Stimulated activated CD8-positive, alpha-beta memory T cell treated with anti-CD3 and anti-CD28 coated beads, Interleukin-7, amount 100 ng/mL, for 48 hours (primary cell): ENCODE measurements around the gene FBXL17.

Experiments used
- DNase-seq, 2 donors: peaks; one replicate each; pipeline ENCODE4 v3.0.0-alpha.2; 2020; ENCODE audit warnings: low read depth in 1 of 2; ENCODE audit errors: extremely low read depth in 1 of 2

The FBXL17 gene

GRCh38 chr5:108102463-108102862 lies 279.4 kb downstream of the FBXL17 start:
- no peak for DNase-seq

- no peak for DNase-seq
Observed at GRCh38 chr5:108101821-108102220, 280.1 kb downstream of the FBXL17 start.

- DNase-seq = no peak
Observed at GRCh38 chr5:108101130-108101529, 280.8 kb downstream of the FBXL17 start.

GRCh38 chr5:108094800-108095199 lies 287.1 kb downstream of the FBXL17 start:
- no peak for DNase-seq

DNA sequence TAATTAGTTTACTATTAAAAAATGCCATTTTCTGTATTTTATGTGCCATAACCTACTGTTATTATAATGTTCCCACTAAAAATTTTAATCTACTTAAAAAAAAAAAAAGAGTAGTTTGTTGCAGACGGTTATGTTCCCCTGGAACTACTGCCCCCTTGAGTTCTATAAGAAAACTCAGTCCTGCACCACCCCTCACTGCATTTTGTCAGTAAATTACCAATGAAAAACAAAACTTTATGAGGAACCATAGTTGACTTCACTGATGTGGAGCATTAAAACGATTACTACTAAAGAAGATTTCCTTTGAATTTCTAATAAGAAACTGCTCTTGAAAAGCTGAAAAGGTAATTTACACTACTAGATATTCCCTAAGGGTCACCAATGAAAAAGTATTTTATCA lies 288.7 kb downstream of the FBXL17 start:
- no peak for DNase-seq

- no peak for DNase-seq
Observed at GRCh38 chr5:108090946-108091345, 291.0 kb downstream of the FBXL17 start.

DNA sequence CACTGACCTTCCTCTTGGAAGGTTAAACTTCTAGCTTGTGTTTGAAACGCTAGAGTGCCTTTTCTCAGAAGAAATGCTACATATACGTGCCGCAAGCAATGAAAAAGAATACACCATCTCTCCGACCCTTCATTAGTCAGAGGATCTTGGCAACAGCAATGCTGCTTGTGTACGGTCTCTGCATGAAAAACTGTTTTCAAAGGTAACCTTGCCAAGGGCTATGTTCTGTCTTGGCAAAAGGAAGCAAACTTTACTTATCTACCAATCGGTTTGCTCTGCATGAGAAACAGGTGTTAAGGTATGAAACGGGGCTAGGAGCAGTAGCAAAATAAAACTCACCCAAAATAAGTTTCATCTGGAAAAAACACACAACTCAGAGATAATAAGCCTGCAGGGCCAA lies 297.8 kb downstream of the FBXL17 start:
- no peak for DNase-seq

DNA sequence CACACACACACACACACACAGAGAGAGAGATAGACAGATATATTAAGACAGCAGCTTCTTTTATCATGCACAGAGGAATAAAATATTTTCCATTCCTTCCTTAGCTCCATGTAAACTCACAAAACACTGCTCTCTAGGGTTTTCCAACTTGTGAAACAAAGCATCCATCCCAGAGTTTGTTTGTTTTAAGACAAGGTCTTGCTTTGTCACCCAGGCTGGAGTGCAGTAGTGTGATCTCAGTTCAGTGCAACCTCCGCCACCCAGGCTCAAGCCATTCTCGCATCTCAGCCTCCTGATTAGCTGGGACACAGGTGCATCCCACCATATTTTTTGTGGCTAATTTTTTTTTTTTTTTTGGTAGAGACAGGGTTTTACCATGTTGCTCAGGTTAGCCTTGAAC lies 298.7 kb downstream of the FBXL17 start:
- no peak for DNase-seq

GRCh38 chr5:108081707-108082106 lies 300.2 kb downstream of the FBXL17 start:
- DNase-seq = no peak

GRCh38 chr5:108079753-108080152 lies 302.1 kb downstream of the FBXL17 start:
- no peak for DNase-seq

GRCh38 chr5:108078882-108079281 lies 303.0 kb downstream of the FBXL17 start:
- no peak for DNase-seq

DNA sequence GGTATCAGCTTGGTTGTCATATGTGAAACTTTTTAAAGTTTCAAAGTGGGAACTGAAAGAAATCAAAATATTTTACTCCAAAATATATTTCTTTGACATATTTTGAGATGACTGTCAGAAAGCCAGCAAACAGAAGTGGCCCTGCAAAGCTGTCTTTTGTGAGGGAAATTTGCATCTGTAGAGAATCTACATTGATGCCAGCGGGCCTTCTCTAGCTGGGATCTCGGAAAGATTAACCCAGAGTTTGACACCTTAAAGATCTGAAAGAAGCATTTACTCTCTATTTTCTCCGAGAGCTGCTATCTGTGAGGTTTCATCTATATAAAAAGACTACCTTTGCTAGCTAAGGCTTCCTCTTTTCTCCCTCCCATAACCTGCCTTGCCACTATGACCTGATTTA lies 303.6 kb downstream of the FBXL17 start:
- DNase-seq = no peak

DNA sequence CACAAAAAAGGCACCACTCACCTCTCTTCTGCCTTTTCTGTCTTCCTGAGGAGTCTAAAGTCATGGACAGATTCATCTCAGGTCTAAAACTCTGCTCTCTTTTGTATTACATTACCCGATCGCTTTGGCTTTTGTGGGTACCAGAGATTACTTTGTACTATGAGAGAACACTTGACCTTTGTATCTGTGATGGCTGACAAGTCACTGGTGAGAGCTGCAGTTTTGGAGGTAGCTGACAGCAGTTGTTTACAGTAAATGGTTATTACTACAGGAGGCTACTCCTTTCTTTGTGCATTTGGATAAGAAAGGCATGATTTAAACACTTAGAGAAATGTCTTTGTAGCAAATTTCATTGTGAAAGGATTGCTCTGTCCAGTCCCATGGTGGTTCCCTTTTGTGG lies 307.3 kb downstream of the FBXL17 start:
- DNase-seq = no peak

DNA sequence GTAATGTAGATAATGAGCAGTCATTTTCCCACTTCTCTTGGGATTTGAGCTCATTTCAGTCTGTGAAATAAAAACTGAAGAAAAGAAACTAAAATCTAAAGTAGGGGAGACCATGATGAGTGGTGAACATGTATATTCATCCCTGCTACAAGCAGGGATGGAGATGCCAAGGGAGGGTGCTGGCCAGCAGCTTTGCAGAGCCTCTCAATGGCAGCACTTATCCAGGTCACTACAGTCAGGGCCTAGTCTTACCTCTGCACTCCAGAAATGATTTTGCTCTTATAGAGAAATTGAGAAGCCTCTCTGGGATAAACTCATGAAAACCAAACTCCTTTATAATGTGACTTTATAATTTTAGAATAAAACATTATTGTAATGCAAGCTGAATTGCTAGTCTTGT lies 317.6 kb downstream of the FBXL17 start:
- no peak for DNase-seq

DNA sequence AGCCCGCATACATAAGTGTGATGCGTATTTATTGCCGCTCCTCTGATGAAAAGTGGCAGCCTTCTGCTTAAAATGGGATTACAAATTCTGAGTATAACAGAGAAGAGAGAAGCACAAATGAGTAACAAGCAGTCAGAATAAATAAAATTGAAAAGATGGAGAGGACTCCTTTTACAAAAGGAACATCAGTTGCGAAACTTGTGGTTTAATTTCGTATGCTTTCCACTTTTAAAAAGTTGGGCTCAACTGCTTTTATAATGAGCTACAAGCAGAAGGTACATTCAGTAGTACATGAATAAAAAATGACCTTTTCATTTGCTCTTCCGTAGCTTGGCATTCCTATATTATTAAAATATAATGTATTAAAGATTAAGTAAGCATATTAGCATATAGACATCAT lies 320.0 kb downstream of the FBXL17 start:
- DNase-seq = no peak

GRCh38 chr5:108060340-108060739 lies 321.6 kb downstream of the FBXL17 start:
- no peak for DNase-seq

GRCh38 chr5:108059334-108059733 lies 322.6 kb downstream of the FBXL17 start:
- DNase-seq = no peak

DNA sequence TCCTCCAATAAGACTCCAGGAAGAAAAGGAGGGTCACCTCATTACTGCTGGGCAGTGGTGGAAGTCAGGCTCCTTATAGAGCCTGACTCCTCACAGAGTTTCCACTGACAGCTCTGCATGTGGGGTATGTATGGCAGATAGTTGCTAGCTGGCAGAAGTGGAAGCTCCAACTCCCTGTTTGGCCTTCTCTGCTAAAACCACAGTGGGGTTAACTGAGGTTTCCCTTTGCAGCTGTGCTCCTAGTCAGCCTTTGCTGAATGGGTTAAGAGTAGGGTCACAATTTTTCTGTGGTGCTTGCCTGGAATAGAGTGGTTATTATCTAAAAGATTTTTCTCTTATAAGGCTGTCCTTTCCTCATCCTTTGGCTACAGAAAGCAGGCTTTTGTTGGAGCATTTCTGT lies 327.5 kb downstream of the FBXL17 start:
- DNase-seq = no peak

DNA sequence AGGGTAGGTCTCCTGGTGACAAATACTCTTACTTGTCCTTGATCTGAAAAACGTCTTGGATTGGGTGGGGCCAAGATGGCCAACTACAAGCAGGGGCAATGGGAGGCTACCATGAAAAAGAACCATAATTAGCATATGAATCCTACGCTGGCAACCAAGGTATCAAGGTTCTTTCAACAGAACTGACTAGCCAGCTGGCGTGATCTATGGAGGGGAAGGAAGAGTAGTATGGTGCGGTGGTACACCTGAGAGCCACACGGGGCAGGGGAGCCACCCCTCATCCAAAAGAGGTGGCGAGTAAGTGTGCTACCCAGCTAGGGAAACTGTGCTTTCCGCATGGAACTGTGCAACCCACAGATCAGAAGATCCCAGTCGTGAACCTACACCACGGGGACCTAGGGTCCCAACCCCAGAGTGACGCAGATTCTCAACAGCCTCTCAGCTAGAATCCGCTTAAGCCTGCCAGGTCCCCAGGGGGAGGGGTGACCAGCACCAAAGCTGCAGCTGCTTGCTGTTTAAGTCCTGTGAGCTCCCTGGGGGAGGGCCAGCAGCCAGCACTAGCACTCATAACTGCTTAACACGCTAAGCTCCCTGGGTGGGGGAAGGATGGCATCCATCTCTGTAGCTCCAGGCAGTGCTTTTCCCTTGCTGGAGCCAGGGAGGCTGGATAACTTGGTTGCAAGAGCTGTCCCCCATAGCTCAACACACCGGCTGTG lies 334.8 kb downstream of the FBXL17 start:
- DNase-seq = no peak

GRCh38 chr5:108036482-108036881 lies 345.4 kb downstream of the FBXL17 start:
- no peak for DNase-seq

- DNase-seq = no peak
Observed at GRCh38 chr5:108028883-108029282, 353.0 kb downstream of the FBXL17 start.

DNA sequence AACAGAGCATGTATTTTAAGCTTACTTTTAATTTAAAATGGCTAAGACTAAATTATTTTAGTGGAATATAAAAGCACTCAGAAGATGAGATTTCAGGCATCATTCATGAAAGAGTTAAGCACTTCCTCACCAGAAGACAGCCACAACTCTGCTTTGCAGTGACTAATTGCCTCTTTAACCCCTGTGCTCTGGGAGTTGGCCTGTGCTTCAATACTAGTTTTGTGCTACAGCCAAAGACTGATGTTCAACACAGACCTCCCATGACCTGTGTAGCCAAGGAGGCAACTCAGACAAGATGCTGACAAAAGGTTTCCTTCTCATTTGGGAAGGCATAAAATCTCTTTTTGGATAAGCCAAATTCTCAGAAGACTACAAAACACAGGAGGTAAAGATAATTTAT lies 353.5 kb downstream of the FBXL17 start:
- no peak for DNase-seq

GRCh38 chr5:108025957-108026356 lies 355.9 kb downstream of the FBXL17 start:
- DNase-seq = no peak
